Nephron progenitor cell (in vitro differentiated cells): ENCODE results near the gene TMEM187.

Experiments
- DNase-seq: peaks from one replicate; pipeline ENCODE4 v3.0.0; 2021
- H3K27ac Mint-ChIP-seq: 2 replicates; pipeline ENCODE4 v1.8.0; 2021; ENCODE audit warnings: mild to moderate bottlenecking, moderate library complexity, mixed read lengths
- H3K27me3 Mint-ChIP-seq: 2 replicates; pipeline ENCODE4 v1.8.0; 2021; ENCODE audit warnings: mild to moderate bottlenecking, low read depth, mixed read lengths; ENCODE audit not compliant: poor library complexity
- H3K36me3 Mint-ChIP-seq: 2 replicates; pipeline ENCODE4 v1.8.0; 2021; ENCODE audit warnings: low read depth, mixed read lengths
- H3K4me1 Mint-ChIP-seq: 2 replicates; pipeline ENCODE4 v1.8.0; 2021; ENCODE audit warnings: mixed read lengths
- H3K4me3 Mint-ChIP-seq: 2 replicates; pipeline ENCODE4 v1.8.0; 2021; ENCODE audit warnings: mild to moderate bottlenecking, moderate library complexity, mixed read lengths
- H3K9me3 Mint-ChIP-seq: 2 replicates; pipeline ENCODE4 v1.8.0; 2021; ENCODE audit warnings: mild to moderate bottlenecking, moderate library complexity, mixed read lengths
- TF ChIP-seq, protein P1 (sequence below): fragments of 200-600 bp; sonication (generic); IDR thresholded peaks from 2 replicates; pipeline ENCODE4 v1.5.0; 2021; ENCODE audit warnings: antibody characterized with exemption

Gene TMEM187, protein sequence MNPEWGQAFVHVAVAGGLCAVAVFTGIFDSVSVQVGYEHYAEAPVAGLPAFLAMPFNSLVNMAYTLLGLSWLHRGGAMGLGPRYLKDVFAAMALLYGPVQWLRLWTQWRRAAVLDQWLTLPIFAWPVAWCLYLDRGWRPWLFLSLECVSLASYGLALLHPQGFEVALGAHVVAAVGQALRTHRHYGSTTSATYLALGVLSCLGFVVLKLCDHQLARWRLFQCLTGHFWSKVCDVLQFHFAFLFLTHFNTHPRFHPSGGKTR

DNA sequence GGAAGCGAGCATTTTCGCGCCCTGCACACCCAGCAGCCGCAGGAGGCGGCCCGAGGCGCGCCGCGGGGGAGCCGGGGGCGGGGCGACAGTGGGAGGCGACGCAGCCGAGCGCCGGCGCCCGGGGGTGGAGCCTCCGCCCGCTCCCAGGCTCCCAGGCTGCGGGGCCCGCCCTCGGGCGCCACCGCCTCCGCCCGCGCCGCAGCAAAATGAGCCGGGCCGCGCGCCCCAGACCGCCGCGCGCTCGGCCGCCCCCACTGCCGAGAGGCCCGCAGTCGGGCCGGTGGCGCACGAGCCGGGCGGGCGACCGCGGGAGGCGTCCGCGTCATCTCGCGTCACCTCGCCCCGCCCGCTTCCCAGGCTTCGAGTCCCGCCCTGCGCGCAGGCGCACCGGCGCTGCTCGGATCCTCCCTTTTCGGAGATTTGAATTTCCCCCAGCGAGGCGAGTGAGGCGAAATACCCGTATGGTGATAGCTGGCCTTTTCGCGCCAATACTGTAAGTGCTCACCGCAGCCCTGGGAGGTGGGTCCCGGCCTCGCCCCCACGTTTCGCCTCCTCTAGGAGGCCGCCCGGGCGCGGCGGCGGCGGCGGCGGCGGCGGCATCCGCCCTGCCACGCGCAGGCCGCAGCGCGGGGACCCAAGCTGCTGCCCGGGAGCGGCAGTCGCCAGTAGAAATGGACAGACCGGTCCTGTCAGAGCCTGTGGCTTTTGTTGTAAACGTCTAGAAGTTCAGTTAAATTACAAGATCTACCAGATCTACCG is at the start of gene TMEM187:
TMEM187 (plus strand) TSS at position 387 of the 759 bp plus-strand sequence. CDS start 9,309 bp downstream, outside the sequence.
- Mint-ChIP-seq H3K9me3 (peaks cover 9% of the 10 kb centered on the region), H3K4me3 (peak within 1 kb of the TSS; percentile 100), H3K27me3 (no peaks in the 10 kb centered on the region), H3K27ac (peak within 1 kb of the TSS; percentile 100), H3K36me3 (peaks cover 3% of the 10 kb centered on the region), H3K4me1 (peaks cover 44% of the 10 kb centered on the region)
- TF ChIP-seq, protein P1, sequence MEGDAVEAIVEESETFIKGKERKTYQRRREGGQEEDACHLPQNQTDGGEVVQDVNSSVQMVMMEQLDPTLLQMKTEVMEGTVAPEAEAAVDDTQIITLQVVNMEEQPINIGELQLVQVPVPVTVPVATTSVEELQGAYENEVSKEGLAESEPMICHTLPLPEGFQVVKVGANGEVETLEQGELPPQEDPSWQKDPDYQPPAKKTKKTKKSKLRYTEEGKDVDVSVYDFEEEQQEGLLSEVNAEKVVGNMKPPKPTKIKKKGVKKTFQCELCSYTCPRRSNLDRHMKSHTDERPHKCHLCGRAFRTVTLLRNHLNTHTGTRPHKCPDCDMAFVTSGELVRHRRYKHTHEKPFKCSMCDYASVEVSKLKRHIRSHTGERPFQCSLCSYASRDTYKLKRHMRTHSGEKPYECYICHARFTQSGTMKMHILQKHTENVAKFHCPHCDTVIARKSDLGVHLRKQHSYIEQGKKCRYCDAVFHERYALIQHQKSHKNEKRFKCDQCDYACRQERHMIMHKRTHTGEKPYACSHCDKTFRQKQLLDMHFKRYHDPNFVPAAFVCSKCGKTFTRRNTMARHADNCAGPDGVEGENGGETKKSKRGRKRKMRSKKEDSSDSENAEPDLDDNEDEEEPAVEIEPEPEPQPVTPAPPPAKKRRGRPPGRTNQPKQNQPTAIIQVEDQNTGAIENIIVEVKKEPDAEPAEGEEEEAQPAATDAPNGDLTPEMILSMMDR = no peak
- peak; percentile 91 for DNase-seq

DNA sequence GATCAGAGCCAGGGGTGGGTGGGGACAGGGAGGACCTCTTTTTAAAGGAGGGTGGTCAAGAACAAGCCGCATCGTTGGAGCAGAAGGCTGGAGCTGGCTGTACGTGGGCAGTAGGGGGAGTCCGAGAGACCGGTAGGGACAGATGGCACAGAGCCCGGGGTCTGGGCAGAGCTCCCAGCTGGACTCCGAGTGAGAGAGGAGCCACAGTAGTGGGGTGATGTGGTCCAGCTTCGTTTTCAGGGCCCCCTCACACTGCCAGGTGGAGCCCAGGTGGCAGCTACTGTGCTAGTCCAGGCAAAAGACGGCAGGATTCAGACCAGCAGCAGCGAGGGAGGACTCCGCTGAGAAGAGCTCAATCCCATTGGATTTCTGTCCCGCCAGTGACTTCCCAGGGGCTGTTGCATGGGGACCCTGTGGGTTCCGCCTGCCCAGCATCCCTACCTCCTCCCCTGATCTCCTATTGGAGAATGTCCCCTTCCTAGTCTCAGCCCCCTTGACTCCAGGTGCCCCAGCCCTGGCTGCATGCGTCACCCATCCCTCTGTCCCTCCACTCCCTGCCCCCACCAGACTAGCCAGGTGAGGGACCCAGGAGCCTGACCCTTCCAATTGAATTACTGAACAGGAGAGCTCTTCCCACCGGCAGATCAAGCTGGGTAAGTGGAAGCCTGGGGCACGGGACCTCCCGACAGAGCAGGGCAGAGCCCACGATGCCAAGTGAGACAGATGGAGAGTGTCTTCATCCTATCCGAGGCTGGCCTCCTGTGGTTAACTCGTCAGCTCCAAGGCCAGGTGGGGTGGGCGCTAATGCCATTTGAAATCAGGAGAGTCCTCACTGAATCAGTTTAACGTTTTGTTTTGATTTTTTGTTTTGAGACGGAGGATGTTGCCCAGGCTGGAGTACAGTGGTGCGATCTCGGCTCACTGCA is 49.4 kb upstream of the TMEM187 start:
- TF ChIP-seq, protein P1 = no peak
- Mint-ChIP-seq H3K36me3 (no peaks in the 10 kb centered on the region), H3K27ac (no peak overlapping the region), H3K4me1 (peaks cover 30% of the 10 kb centered on the region), H3K4me3 (no peak overlapping the region), H3K9me3 (peaks cover 48% of the 10 kb centered on the region), H3K27me3 (peaks cover 3% of the 10 kb centered on the region)
- DNase-seq = no peak

DNA sequence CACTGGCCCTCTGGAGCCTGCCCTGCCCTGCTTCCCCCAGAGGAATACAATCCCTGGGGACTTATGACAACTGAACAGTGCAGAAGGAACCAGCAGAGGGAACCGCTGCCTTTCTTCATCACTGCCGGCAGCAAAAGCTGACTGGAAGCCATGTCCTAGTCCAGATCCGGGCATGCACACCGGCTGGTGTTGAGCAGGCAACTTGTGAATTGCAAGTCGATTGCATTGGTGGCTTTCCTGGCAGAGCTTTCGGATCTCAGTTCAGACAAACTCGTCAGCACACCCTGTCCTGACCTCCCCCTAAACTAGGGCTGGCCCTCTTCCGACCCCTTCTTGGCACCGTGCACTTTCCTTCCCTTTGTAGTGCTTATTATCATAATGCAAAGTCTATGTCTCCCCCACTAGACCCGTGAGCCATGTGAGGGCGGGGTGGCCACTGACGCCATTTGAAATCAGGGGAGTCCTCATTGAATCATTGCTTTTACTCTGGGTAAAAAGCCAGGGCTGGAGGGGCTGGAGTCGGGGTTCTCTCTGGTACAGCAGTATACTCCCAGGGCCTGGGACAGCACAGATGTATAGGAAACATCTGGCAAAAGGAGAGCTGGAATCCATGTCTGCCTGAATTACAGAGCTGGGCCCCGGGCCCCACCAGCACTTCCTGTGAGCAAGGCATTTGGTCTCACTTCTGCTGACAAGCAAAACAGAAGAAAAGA is 48.2 kb upstream of the TMEM187 start:
- DNase-seq = no peak
- H3K27me3 Mint-ChIP-seq = peaks cover 3% of the 10 kb centered on the region
- peaks cover 5% of the 10 kb centered on the region for H3K36me3 Mint-ChIP-seq
- H3K27ac Mint-ChIP-seq = no peak overlapping the region
- peak overlapping the region; percentile 18 for H3K4me3 Mint-ChIP-seq
- peaks cover 41% of the 10 kb centered on the region for H3K4me1 Mint-ChIP-seq
- peaks cover 46% of the 10 kb centered on the region for H3K9me3 Mint-ChIP-seq
- TF ChIP-seq, protein P1 = no peak

DNA sequence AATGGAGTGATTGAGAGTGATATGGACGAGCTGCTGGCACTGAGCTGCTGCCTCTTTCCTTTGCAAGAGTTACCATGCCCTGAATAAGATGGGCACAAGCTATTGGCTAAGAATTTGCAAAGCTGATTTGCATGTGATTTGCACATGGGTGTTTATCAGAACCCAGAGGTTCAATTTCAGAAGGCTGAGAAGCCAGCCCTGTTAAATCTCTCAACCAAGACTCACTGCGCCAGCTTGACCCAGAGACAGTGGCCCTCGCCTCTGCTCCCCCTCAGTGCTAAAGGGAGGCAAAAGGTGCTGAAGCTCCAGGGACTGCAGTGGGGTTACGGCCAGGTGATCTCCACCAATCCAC is 47.2 kb upstream of the TMEM187 start:
- no peak overlapping the region for H3K27ac Mint-ChIP-seq
- peaks cover 41% of the 10 kb centered on the region for H3K4me1 Mint-ChIP-seq
- H3K4me3 Mint-ChIP-seq = peak overlapping the region; percentile 67
- TF ChIP-seq, protein P1 = no peak
- H3K36me3 Mint-ChIP-seq = peaks cover 5% of the 10 kb centered on the region
- peaks cover 3% of the 10 kb centered on the region for H3K27me3 Mint-ChIP-seq
- DNase-seq = no peak
- peaks cover 41% of the 10 kb centered on the region for H3K9me3 Mint-ChIP-seq

DNA sequence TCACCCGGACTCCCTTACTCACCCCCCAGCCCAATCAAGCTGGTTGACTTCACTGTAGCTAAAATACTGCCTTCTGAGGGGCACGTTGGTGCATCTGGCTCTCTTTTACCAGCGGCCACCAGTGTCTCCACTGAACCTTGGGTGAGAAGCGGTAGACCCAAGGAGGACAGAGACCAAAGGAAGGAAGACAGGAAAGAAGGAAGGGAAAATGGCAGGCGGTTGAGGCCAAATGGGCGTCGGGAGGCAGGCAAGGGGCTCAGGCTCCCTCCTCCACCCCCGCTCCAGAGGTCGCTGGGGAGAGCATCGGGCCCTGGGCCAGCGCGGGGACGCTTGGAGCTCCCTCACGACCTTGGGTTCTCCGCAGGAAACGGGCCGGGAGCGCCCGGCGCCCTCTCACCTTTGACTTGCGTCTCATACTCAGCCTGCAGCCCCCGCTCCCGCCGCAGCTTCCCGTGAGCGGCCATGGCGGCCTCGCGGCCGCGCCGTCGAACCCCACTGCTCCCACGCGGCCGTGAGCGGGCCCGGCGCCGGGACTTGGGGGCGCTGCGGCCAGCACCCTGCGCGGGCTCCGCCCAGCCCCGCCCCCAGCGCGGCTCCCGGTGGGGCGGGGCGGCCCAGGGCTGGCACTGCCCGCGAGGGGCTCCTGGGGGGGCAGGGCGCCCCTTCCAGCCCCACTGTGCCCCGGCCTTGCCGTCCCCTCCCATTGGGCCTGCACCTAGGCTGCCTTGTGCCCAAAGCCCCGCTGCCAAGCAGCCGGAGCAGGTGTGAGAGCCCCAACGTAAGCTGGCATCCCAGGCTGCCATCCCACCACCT is 46.6 kb upstream of the TMEM187 start, which contains the start of gene ARHGAP4:
ARHGAP4 (minus strand) TSS at position 526 of the 813 bp plus-strand sequence; CDS start at position 464, 62 bp downstream.
- H3K9me3 Mint-ChIP-seq = peaks cover 47% of the 10 kb centered on the region
- peak within 1 kb of the TSS; percentile 39 for H3K27ac Mint-ChIP-seq
- peaks cover 9% of the 10 kb centered on the region for H3K36me3 Mint-ChIP-seq
- H3K4me3 Mint-ChIP-seq = peak within 1 kb of the TSS; percentile 82
- no peak for DNase-seq
- TF ChIP-seq, protein P1 = no peak
- H3K4me1 Mint-ChIP-seq = peaks cover 41% of the 10 kb centered on the region
- H3K27me3 Mint-ChIP-seq = peaks cover 3% of the 10 kb centered on the region
